Immature natural killer cell (primary cell): ENCODE data around the gene LKAAEAR1. TPM values are rescaled to one million over a fixed set of nuclear protein-coding genes. Genes with fewer than 3 reads are reported as not detected.

Experiments
- DNase-seq, 3 donors: peaks; one replicate each; pipeline ENCODE4 v3.0.0; 2022; ENCODE audit warnings: mixed read lengths in 1 of 3
- H3K27ac Mint-ChIP-seq, 6 donors: one replicate each; pipeline ENCODE4 v1.8.0; 2020; ENCODE audit warnings: mixed read lengths in 6 of 6, mild to moderate bottlenecking in 5 of 6, inconsistent platforms in 4 of 6, moderate library complexity in 3 of 6
- H3K27me3 Mint-ChIP-seq, 3 donors: one replicate each; pipeline ENCODE4 v1.8.0; 2020 to 2021; ENCODE audit warnings: low read depth in 3 of 3, mild to moderate bottlenecking in 3 of 3, mixed read lengths in 3 of 3, moderate library complexity in 3 of 3, inconsistent platforms in 1 of 3
- H3K36me3 Mint-ChIP-seq, 3 donors: one replicate each; pipeline ENCODE4 v1.8.0; 2020; ENCODE audit warnings: mixed read lengths in 3 of 3, inconsistent platforms in 2 of 3, mild to moderate bottlenecking in 2 of 3
- H3K4me1 Mint-ChIP-seq, 2 donors: one replicate each; pipeline ENCODE4 v1.8.0; 2020; ENCODE audit warnings: inconsistent platforms in 2 of 2, mild to moderate bottlenecking in 2 of 2, mixed read lengths in 2 of 2, moderate library complexity in 1 of 2
- H3K4me3 Mint-ChIP-seq, 5 donors: one replicate each; pipeline ENCODE4 v1.8.0; 2020; ENCODE audit warnings: mild to moderate bottlenecking in 5 of 5, mixed read lengths in 5 of 5, inconsistent platforms in 3 of 5, moderate library complexity in 3 of 5
- H3K9me3 Mint-ChIP-seq, 6 donors: one replicate each; pipeline ENCODE4 v1.8.0; 2020; ENCODE audit warnings: mild to moderate bottlenecking in 6 of 6, mixed read lengths in 6 of 6, inconsistent platforms in 4 of 6, moderate library complexity in 3 of 6
- polyA plus RNA-seq, 3 donors: library from polyadenylated mRNA; unstranded; fragments of 300-500 nt; fragmentation: Illumina TruSeq; gene quantifications; one replicate each; pipeline ENCODE4 v1.2.3, GENCODE V29; 2021

LKAAEAR1 gene
- polyA plus RNA-seq, 3 donors from 2014 or later = not detected

- Mint-ChIP-seq H3K4me3 (no peak overlapping the region), H3K9me3 (no peaks in the 10 kb centered on the region), H3K36me3 (no peaks in the 10 kb centered on the region), H3K27ac (no peak overlapping the region), H3K4me1 (peaks cover 0 to 11% of the 10 kb centered on the region in 2 donors), H3K27me3 (peaks cover 6 to 11% (median 8%) of the 10 kb centered on the region in 3 donors)
- no peak for DNase-seq
These were observed 28.1 kb downstream of the LKAAEAR1 start for GRCh38 chr20:64055893-64056638.

DNA sequence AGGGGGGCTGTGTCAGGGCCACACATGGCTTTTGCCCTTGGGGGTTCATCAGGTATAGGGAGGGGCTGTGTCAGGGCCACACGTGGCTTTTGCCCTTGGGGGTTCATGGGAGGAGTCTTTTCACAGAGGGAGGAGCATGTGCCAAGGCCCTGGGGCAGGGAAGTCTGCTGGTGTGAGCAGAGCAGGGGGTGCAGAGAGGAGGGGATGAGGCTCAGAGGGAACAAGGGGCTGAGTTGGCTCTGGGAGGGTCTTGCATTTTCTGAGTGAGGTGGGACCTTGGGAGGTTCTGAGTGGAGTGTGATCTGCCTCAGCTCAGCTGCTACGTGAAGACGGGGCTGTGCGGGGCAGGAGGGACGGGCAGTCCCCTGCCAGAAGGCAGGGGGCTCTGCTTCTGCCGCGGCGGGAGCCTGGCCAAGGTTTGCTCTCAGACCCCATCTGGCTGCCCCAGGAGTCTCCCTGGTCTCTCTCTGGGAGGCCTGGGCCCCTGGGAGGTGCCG, 28.8 kb downstream of the LKAAEAR1 start:
- no peaks in the 10 kb centered on the region for H3K36me3 Mint-ChIP-seq
- H3K27ac Mint-ChIP-seq = no peak overlapping the region
- H3K27me3 Mint-ChIP-seq = peaks cover 6 to 11% (median 8%) of the 10 kb centered on the region in 3 donors
- H3K4me3 Mint-ChIP-seq = no peak overlapping the region
- DNase-seq = no peak
- H3K9me3 Mint-ChIP-seq = no peaks in the 10 kb centered on the region
- H3K4me1 Mint-ChIP-seq = peaks cover 0 to 11% of the 10 kb centered on the region in 2 donors

DNA sequence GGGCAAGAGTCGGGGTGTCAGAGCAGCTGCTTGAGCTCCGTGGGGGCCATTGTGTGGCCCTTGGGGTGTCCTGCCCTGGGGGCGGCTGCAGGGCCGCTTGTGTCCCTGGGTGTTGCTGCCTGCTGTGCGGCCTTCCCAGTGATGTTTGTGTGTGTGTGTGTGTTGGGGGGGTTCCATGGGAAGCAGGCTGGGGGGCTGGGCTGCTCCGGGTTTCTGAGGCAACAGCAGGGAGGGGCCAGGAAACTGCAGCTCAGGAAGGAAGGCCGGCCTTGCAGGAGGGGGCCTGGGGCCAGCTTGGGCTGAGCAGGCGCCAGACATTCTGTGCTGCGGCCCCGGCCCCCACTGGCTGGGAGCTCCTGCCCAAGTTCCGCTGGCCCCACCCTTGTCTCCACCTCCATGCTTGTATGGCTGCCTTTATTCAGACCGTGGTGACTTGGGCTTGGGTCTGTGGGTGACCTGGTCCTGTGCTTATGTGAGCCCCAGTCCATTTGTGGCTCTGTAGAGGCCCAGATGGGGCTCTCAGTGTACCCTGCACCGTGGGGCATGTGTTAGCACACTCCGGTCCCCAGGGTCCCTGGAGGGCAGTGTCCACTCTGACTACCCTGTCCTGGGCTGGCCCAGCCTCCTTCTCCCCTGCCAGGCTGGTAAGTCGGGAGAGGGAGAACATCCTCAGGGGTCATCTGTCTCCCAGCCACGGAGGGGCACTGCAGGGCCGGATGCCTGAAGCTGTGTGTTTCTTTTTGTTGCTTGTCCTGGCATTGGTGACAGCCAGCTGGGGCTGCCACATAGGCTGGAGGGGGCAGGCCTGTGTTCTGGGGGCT, 30.1 kb downstream of the LKAAEAR1 start:
- peaks cover 0 to 11% of the 10 kb centered on the region in 2 donors for H3K4me1 Mint-ChIP-seq
- no peak overlapping the region for H3K4me3 Mint-ChIP-seq
- DNase-seq = no peak
- H3K9me3 Mint-ChIP-seq = no peaks in the 10 kb centered on the region
- H3K36me3 Mint-ChIP-seq = no peaks in the 10 kb centered on the region
- H3K27ac Mint-ChIP-seq = no peak overlapping the region
- peaks cover 4 to 11% (median 6%) of the 10 kb centered on the region in 3 donors for H3K27me3 Mint-ChIP-seq

GRCh38 chr20:64052987-64053840, 31.0 kb downstream of the LKAAEAR1 start:
- no peaks in the 10 kb centered on the region for H3K36me3 Mint-ChIP-seq

GRCh38 chr20:64052326-64052722, 31.9 kb downstream of the LKAAEAR1 start:
- Mint-ChIP-seq H3K27ac (no peak overlapping the region), H3K4me1 (peaks cover 0 to 1% of the 10 kb centered on the region in 2 donors), H3K27me3 (peaks cover 7 to 8% (median 8%) of the 10 kb centered on the region in 3 donors), H3K9me3 (no peaks in the 10 kb centered on the region), H3K36me3 (no peaks in the 10 kb centered on the region), H3K4me3 (no peak overlapping the region)
- no peak for DNase-seq

More at GRCh38 chr20:64052987-64053840, 31.0 kb downstream of the LKAAEAR1 start:
- no peak overlapping the region for H3K27ac Mint-ChIP-seq
- peaks cover 0 to 9% of the 10 kb centered on the region in 2 donors for H3K4me1 Mint-ChIP-seq
- DNase-seq = no peak
- no peaks in the 10 kb centered on the region for H3K9me3 Mint-ChIP-seq
- H3K27me3 Mint-ChIP-seq = peaks cover 4 to 11% (median 6%) of the 10 kb centered on the region in 3 donors
- no peak overlapping the region for H3K4me3 Mint-ChIP-seq

DNA sequence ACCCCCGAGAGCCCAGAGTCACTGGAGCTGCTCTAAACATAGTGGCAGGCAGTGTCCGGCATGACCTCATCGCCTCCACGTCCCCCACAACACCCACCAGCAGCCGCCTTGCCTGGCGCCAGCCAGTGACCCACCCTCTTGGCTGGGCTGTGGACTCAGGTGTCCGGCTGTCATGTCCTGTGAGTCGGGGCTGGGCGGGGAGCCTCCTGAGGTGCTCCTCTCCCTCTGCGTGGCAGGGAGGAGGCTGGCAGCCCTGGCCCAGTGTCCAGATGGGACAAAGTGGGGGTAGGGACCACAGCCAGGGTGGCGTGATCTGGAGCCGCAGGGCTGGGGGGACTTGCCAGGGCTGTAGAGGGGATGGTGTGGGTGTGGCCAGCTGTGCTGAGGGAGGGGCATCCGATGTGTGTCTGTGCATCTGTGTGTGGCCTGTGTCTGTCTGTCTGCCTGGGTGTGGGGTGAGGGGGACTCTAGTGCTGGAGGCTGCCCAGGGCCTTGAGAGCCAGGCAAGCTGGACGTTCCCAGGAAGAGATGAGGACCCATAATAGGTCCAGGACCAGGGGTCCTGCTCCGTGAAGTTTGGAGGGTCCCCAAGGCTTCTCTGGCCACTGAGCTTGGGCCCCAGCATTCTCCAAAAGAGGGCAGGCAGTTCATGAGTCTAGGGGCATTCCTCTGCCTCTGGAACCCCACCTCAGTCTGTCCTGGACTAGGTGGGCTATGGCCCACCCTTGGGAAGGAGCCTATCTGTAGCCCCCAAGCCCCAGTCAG, 32.5 kb downstream of the LKAAEAR1 start:
- Mint-ChIP-seq H3K27ac (no peak overlapping the region), H3K4me1 (no peaks in the 10 kb centered on the region), H3K4me3 (no peak overlapping the region), H3K27me3 (peaks cover 6 to 8% (median 8%) of the 10 kb centered on the region in 3 donors), H3K9me3 (no peaks in the 10 kb centered on the region), H3K36me3 (no peaks in the 10 kb centered on the region)
- DNase-seq = no peak

DNA sequence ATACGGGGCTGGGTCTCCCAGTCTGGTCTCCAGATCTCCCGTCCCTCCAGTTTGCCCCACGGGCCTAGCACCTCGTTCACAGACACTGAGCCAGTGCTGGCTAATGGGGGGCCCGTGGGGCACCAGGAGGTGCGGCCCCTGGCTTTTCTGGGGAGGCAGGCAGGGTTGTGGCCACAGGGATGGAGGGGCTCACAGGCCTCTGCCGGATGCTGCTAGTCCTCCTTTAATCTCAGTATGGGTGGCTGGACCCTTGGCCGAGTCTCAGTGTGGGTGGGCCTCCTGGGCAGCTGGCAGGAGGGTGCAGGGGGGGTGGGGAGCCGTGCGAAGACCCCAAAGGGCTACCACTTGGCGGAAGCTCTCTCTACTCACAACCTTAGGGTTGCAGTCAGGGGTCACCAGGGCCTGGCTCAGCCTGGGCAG, 33.2 kb downstream of the LKAAEAR1 start:
- DNase-seq = no peak
- no peaks in the 10 kb centered on the region for H3K36me3 Mint-ChIP-seq
- H3K4me1 Mint-ChIP-seq = no peaks in the 10 kb centered on the region
- H3K4me3 Mint-ChIP-seq = no peak overlapping the region
- no peaks in the 10 kb centered on the region for H3K9me3 Mint-ChIP-seq
- H3K27me3 Mint-ChIP-seq = peaks cover 9 to 11% (median 9%) of the 10 kb centered on the region in 3 donors
- H3K27ac Mint-ChIP-seq = no peak overlapping the region

DNA sequence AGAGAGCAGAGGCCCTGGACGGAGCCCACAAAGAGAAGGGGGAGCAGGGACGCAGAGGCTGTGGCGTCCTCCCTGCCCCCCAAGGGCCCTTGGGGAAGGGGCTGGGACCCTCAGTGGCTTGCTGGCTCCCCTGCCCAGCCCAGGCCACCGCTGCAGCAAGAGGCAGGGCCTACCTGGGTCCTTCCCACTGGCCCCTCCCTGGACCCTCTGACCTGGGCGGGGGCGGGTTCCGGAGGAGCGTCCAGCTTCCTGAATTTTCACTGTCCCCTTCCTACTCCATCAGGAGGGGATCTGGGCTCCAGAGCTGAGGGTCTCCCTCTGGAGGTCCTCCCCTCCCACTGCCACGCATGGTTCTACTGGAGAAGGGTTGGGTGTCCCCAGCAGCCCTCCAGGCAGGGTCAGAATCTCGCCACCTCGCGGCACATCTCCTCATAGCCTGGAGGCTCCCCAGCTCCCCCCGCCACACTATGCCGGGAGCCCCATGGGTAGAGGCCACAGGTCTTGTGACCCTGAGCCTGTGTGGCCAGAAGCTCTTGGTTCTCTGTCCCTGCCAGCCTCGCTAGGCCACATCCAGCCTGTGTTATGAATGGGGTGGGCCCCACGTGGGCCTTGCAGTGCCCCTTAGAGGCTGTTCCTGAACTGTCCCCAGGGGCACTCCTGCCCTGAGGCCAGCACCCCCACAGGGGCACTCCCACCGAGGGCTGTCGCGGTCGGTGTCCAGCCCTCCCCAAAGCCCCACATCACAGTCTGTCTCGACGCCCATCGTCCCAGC, 33.8 kb downstream of the LKAAEAR1 start:
- Mint-ChIP-seq H3K9me3 (no peaks in the 10 kb centered on the region), H3K36me3 (no peaks in the 10 kb centered on the region), H3K27ac (no peak overlapping the region), H3K4me1 (no peaks in the 10 kb centered on the region), H3K27me3 (peaks cover 8 to 12% (median 11%) of the 10 kb centered on the region in 3 donors), H3K4me3 (no peak overlapping the region)
- no peak for DNase-seq

- no peak overlapping the region for H3K4me3 Mint-ChIP-seq
- no peak for DNase-seq
These were observed 34.3 kb downstream of the LKAAEAR1 start for GRCh38 chr20:64049878-64050260.

GRCh38 chr20:64049060-64049877, 34.9 kb downstream of the LKAAEAR1 start, which contains the start of gene SOX18:
TSS of gene SOX18 (minus strand) at chr20:64049639. CDS start at chr20:64049516, 123 bp downstream.
- Mint-ChIP-seq H3K36me3 (no peaks in the 10 kb centered on the region), H3K27ac (no peak within 1 kb of the TSS), H3K4me1 (no peaks in the 10 kb centered on the region), H3K27me3 (peaks cover 8 to 12% (median 9%) of the 10 kb centered on the region in 3 donors), H3K4me3 (peak within 1 kb of the TSS in 1 of 5 donors; percentile 27), H3K9me3 (no peaks in the 10 kb centered on the region)
- DNase-seq = no peak

More at GRCh38 chr20:64049878-64050260, 34.3 kb downstream of the LKAAEAR1 start:
- no peaks in the 10 kb centered on the region for H3K4me1 Mint-ChIP-seq
- H3K9me3 Mint-ChIP-seq = no peaks in the 10 kb centered on the region
- H3K27me3 Mint-ChIP-seq = peaks cover 8 to 12% (median 8%) of the 10 kb centered on the region in 3 donors
- no peaks in the 10 kb centered on the region for H3K36me3 Mint-ChIP-seq
- no peak overlapping the region for H3K27ac Mint-ChIP-seq

- H3K4me1 Mint-ChIP-seq = no peaks in the 10 kb centered on the region
- H3K36me3 Mint-ChIP-seq = no peaks in the 10 kb centered on the region
- H3K4me3 Mint-ChIP-seq = no peak overlapping the region
- H3K27ac Mint-ChIP-seq = no peak overlapping the region
- DNase-seq = no peak
- peaks cover 8 to 12% (median 12%) of the 10 kb centered on the region in 3 donors for H3K27me3 Mint-ChIP-seq
- H3K9me3 Mint-ChIP-seq = no peaks in the 10 kb centered on the region
These were observed 35.7 kb downstream of the LKAAEAR1 start for GRCh38 chr20:64048402-64049044.
